Activated gamma-delta T cell treated with Interleukin-2 at 50 U/mL for 16 hours (primary cell): ENCODE results near the gene HAUS3.
"Not testable (repeated sequence)": the region's sequence is repeated elsewhere in the genome, so short reads cannot be mapped to it uniquely, and the experiment has no call there.

ENCODE experiments used
- DNase-seq: peaks from one replicate; pipeline ENCODE4 v3.0.0-alpha.2; 2020

The HAUS3 gene

DNA sequence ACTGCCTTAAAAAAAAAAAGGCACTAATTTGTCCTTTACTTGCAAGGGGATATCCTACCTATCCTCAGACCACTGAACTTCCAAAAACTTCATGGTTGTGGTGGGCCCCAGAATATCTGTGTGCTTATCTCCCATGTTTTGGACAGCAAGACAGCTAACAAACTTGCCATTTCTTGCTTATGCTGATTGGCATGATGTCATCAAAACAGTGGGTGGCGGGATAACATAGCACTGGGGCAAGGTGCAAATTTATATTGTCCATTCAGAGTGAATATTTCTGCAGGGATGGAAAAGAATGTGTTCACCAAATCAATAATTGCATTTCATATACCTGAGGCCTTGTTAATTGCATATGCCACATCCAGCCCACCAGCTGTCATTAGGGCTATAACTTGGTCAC lies 23.5 kb downstream of the HAUS3 start:
- no peak for DNase-seq

DNA sequence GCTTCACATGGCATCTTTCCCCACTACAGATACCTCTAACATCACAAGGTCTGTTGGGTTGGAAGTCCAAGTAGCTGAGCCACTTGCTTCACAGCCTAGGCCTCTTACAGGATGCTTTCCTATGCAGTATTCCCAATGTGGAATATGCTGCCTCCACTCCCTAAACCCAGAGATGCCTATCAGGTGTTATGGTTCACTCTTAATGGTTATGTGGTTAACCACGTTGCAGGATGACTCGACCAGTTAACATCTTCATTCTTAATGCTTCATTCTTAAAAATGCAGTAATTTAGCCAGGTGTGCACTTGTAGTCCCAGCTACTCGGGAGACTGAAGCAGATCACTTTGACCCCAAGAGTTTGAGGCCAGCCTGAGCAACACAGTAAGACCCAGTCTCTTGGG lies 24.2 kb downstream of the HAUS3 start:
- no peak for DNase-seq

DNA sequence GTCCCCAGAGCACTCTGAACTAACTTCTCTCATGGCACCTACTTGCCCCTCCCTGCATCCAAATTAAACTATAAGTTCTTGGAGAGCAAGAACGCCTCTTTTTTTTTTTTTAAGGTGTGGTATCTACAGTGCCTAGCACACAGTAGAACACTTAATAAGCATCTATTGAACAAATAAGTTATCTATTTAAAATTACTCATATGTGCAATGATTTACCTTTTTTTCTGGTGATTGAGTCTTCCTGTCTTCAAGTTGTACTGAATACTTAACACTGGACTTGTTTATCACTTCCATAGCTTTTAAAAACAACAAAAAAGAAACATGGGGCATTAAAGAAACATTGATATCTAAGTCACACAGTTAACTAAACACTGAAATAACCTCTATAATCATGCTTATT lies 29.1 kb downstream of the HAUS3 start:
- DNase-seq = no peak

DNA sequence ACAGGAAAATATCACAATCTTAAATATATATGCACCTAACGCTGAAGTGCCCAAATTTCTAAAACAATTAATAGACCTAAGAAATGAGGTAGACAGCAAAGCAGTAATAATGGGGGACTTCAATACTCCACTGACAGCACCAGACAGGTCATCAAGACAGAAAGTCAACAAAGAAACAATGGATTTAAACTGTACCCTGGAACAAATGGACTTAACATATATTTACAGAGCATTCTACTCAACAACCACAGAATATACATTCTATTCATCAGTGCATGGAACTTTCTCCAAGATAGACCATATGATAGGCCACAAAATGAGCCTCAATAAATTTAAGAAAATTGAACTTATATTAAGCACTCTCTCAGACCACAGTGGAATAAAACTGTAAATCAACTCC lies 39.1 kb downstream of the HAUS3 start:
- DNase-seq = not testable (repeated sequence)

DNA sequence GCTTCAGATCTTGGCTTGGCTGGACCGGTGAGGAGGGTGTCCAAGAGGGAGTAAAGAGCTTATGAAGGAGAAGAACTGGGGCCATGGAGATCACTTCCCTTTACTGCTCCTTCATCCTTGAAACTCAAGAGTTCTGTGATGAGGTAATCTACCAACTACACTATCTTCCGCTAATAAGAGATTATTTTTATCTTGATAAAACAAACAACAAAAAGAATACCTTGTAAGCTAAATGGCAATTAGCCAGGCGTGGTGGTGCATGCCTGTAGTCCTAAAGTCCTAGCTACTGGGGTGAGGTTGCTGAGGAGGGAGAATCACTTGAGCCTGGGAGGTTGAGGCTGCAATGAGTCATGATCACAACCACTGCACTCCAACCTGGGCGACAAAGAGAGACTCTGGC lies 47.4 kb downstream of the HAUS3 start:
- DNase-seq = no peak

DNA sequence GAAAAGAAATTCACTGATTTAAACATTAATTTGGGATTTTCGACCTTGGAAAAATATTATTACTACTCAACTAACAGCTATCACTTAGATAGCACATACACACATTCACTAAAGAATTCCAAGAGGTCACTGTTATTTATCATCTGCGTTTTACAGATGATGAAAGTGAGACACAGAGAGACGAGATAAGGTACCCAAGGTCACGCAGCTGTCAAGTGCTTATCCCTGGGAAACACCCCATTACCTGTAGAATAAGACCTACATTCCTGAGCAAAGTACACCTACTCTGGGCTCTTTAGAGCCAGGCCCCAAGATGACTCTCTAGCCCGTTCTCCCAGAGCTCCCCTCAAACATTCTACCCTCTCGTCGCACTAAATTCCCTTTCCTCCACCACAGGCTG lies 48.6 kb downstream of the HAUS3 start:
- no peak for DNase-seq

DNA sequence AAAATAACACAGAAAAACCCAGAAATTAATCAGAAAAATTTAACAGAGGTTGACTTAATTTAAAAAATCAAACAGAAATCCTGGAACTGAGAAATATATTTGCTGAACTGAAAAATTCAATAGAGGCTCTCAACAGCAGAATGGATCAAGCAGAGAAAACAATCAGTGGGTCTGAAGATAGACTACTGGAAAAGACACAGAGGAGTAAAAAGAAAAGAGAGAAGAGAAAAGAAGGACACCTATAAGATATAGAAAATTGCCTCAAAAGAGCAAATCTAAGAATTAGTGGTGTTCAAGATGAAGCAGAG lies 55.1 kb downstream of the HAUS3 start:
- DNase-seq = no peak

DNA sequence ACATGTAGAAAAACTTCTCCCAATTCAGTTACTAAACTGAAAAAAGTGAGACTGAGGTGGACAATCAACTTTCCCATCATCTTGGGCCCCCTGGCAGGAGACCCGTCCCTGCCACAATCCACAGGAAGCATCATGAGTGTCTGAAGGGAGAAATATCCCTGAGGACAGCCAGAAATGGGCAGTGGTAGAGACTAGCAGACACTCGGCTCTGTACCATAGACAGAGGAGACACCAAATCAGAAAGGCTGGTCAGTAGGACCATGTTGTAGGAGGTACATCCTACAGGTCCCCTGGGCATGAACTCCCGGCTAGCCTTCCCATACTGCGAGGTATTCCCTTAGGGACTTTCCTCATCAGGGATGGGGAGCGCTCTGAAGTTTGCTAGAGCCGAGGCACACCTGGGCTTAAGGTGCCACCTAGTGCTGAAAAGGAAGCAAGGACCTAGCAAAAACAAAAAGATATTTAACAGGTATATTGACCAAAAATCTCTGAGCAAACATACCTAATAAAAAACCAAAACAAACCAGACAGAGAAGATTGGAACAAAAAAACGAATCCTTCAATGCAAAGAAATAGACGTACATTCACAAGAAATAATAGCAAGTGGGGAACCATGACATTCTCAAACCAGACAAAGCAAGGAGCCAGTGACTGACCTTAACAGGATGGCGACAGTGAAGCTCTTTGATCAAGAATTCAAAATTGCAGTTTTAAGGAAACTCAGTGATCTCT lies 55.6 kb downstream of the HAUS3 start:
- DNase-seq = no peak

DNA sequence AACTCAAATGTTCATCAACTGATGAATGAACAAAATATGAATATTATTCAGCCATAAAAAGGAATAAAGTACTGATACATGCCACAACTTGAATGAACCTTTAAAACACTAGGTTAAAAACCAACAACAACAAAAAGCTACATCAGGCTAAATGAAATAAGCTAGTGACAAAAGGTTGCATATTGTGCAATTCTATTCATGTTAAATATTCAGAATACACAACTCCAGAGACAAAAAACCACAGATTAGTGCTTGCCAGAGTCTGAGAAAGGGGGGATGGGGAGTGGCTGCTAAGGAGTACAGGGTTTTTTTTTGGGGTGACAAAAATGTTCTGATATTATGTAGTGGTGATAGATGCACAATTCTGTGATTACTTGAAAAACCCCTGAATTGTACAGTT lies 58.5 kb downstream of the HAUS3 start:
- DNase-seq = no peak

DNA sequence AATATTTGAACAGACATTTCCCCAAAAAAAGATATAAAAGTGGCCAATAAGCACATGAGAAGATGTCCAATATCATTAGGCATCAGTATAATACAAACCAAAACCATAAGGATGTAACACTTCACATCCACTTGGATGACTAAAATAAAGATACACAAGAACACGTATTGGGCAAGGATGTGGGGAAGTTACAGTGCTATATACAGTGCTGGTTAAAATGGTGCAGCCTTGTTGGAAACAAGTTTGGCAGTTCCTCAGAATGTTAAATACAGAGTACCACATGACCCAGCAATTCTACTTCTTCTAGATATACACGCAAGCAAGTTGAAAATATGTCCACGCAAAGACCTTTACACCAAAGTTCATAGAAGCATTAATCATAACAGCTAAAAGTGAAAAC lies 58.9 kb downstream of the HAUS3 start:
- DNase-seq = no peak

DNA sequence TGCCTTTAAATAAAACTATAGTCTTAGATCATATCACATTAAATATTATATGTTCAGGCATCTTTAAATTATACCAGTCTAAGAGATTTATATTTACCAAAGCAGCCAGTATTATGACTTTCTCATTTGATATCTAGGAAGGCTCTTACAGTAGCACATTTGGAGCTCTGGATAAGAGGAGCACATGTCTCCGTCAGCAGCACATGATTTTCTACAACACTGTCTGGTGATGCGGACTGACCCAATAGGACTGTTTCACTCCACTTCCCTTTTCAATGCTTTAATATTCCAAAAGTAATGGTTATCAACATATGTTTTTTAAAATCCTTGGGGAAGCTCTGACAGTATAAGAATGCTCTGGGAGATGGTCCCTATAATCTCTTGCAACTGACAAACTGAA lies 61.5 kb downstream of the HAUS3 start:
- DNase-seq = no peak

DNA sequence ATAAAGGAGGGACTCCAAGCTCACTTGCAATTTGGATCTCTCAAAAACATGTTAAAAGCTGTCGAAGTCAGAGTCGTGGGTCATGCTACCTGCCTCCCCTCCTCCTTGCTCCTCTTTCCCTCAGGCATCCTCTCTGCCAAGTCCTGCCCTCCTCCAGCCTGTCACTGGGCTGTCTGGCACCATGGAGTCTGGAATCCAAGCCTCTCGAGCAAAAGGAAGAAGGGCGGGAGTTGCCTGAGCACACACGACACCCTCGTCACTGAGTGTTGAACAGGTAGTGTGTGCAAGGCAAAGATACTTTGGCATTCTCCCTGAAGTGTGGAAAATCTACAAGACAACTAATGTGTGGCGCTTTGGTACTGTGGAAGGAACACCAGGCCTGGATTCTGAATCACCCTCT lies 62.2 kb downstream of the HAUS3 start:
- DNase-seq = no peak

DNA sequence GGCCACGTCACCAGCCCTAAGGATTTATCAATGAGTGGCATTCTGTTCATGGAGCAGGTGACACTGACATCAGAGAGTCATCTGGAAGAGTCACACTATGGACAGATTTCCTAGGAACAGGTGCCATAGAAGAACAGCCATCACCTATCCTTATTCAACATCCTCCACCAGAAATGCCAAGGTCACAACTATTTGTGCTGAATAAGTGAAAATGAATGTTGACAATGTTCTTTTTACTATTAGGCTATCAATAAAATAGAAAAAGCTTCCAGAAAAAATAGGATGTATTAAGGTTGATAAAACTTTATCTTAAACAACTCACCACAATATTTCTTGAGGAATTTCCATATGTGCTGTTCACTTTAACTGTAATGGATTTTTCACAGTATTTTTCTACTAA lies 62.9 kb downstream of the HAUS3 start:
- no peak for DNase-seq
